HUES6 (cell line): ENCODE measurements around the gene RIC1.
"Not testable (repeated sequence)": the region's sequence is repeated elsewhere in the genome, so short reads cannot be mapped to it uniquely, and the experiment has no call there.

Experiments used
- H3K27ac ChIP-seq: 2 replicates; pipeline ENCODE4 v1.7.0; 2013; ENCODE audit warnings: low read depth, mild to moderate bottlenecking, low read length, inconsistent platforms
- H3K27me3 ChIP-seq: 2 replicates; pipeline ENCODE4 v1.6.1; 2013; ENCODE audit warnings: low read length; ENCODE audit not compliant: control insufficient read depth, insufficient read depth
- H3K36me3 ChIP-seq: 2 replicates; pipeline ENCODE4 v1.6.1; 2013; ENCODE audit warnings: low read length; ENCODE audit not compliant: control insufficient read depth, insufficient read depth
- H3K4me1 ChIP-seq: 2 replicates; pipeline ENCODE4 v1.6.1; 2013; ENCODE audit warnings: low read length; ENCODE audit not compliant: control insufficient read depth, insufficient read depth
- H3K4me3 ChIP-seq: 2 replicates; pipeline ENCODE4 v1.5.1; 2013; ENCODE audit warnings: low read depth, low read length
- H3K9ac ChIP-seq: one replicate; pipeline ENCODE4 v1.6.1; 2013; ENCODE audit warnings: mild to moderate bottlenecking, low read length
- H3K9me3 ChIP-seq: 2 replicates; pipeline ENCODE4 v1.6.1; 2013; ENCODE audit warnings: low read depth, low read length; ENCODE audit not compliant: control insufficient read depth, insufficient read depth

Gene RIC1

GRCh38 chr9:5708414-5708813, 79.5 kb downstream of the RIC1 start:
- H3K4me3 ChIP-seq, result no peak overlapping the region
- H3K9me3 ChIP-seq, result peaks cover 8% of the 10 kb centered on the region; the same call in 1 of the 2 replicates

DNA sequence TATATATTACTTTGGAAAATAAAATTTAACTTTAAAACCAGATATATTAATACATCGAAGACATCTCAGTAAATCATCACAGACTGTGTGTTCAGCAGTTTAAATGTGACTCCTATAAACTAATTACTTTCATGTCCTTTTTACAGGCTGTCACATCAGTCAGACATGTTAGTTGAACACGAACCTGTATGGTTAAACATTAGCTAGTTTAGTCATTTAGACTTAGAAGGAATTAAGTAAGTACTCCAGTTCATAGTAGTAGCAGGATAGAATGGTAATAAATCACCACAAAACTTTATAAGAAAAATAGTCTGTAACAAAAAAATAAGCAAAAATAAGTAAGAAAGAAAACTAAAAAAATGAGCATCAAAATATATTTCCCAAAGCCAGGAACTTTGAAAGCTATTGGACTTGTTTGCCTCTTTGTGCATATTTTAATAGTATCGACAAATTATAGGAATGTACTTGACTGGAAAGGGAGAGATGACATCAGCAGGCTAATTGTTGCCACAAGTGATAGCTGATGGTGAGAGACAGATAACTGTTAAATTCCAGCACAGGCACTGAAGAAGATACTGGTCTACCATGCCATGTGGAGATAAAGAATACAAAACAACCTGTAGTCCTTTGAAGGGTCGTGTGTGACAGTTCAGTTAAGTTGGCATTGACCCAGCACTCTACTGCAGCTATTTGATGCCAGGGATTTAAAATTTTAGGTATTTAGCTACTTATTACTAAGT, 83.9 kb downstream of the RIC1 start:
- no peak overlapping the region for H3K9ac ChIP-seq
- peaks cover 5% of the 10 kb centered on the region; the same call in 1 of the 2 replicates for H3K9me3 ChIP-seq
- H3K36me3 ChIP-seq, result peaks cover 7% of the 10 kb centered on the region; the same call in 1 of the 2 replicates
- no peaks in the 10 kb centered on the region for H3K27me3 ChIP-seq
- H3K4me3 ChIP-seq, result no peak overlapping the region
- H3K27ac ChIP-seq, result no peak overlapping the region
- no peaks in the 10 kb centered on the region for H3K4me1 ChIP-seq

More at GRCh38 chr9:5708414-5708813, 79.5 kb downstream of the RIC1 start:
- Histone ChIP-seq H3K4me1 (no peaks in the 10 kb centered on the region), H3K27ac (no peak overlapping the region), H3K9ac (no peak overlapping the region), H3K27me3 (no peaks in the 10 kb centered on the region), H3K36me3 (no peaks in the 10 kb centered on the region)

DNA sequence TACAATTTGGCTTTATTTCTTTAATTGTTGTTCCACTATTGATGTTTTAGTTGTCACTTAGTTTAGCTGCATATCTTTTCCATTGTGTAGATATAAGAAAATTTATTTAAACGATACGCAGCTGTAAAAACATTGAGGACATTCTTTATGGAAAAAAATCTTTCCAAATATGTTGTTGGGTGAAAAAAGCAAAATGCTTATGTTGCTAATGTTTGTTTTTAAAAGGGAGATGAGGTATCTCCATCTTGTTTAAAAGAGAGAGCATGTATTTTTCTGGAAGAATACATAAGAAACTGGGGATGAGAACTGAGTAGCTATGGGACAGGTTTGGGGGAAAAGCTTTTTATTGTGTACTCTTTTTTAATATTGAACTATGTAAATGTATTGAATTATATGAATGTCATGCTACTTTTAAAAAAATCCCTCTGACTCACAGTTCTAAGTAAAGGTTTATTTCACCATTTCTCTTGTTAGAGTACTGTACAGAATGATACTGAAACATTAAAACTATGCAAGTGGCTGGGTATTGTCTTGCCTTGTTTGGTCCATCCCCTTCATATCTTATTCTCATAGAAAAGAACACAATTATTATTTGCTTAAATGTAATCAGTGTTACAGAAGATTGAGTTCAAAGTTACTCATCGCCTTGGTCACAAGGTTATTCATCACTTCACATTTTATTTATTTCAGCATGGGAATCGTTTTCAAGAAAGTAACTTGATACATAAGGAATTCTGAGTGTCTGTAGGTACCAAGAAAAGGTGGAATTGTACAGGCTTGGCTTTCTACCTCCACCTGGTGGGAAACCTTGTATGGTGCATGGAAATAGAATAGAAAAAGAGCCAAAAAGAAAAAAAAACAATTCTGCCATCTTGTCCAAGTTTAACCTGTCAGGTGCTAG, 85.8 kb downstream of the RIC1 start:
- H3K27ac ChIP-seq, result no peak overlapping the region
- H3K27me3 ChIP-seq, result no peaks in the 10 kb centered on the region
- H3K36me3 ChIP-seq, result peaks cover 7% of the 10 kb centered on the region; the same call in 1 of the 2 replicates
- no peaks in the 10 kb centered on the region for H3K9me3 ChIP-seq
- H3K4me3 ChIP-seq, result no peak overlapping the region
- no peaks in the 10 kb centered on the region for H3K4me1 ChIP-seq
- no peak overlapping the region for H3K9ac ChIP-seq

GRCh38 chr9:5715548-5716127, 86.7 kb downstream of the RIC1 start:
- no peak overlapping the region for H3K27ac ChIP-seq
- no peaks in the 10 kb centered on the region for H3K4me1 ChIP-seq
- H3K9ac ChIP-seq, result no peak overlapping the region
- no peaks in the 10 kb centered on the region for H3K9me3 ChIP-seq
- no peaks in the 10 kb centered on the region for H3K27me3 ChIP-seq
- H3K36me3 ChIP-seq, result peaks cover 9% of the 10 kb centered on the region; the same call in 1 of the 2 replicates
- H3K4me3 ChIP-seq, result no peak overlapping the region

GRCh38 chr9:5717434-5717833, 88.5 kb downstream of the RIC1 start:
- not testable (repeated sequence) for H3K4me3 ChIP-seq, H3K4me1 ChIP-seq, H3K9me3 ChIP-seq, H3K27me3 ChIP-seq, H3K9ac ChIP-seq, H3K27ac ChIP-seq
- peaks cover 24% of the 10 kb centered on the region for H3K36me3 ChIP-seq

GRCh38 chr9:5718296-5719032, 89.6 kb downstream of the RIC1 start:
- H3K36me3 ChIP-seq, result peaks cover 28% of the 10 kb centered on the region

DNA sequence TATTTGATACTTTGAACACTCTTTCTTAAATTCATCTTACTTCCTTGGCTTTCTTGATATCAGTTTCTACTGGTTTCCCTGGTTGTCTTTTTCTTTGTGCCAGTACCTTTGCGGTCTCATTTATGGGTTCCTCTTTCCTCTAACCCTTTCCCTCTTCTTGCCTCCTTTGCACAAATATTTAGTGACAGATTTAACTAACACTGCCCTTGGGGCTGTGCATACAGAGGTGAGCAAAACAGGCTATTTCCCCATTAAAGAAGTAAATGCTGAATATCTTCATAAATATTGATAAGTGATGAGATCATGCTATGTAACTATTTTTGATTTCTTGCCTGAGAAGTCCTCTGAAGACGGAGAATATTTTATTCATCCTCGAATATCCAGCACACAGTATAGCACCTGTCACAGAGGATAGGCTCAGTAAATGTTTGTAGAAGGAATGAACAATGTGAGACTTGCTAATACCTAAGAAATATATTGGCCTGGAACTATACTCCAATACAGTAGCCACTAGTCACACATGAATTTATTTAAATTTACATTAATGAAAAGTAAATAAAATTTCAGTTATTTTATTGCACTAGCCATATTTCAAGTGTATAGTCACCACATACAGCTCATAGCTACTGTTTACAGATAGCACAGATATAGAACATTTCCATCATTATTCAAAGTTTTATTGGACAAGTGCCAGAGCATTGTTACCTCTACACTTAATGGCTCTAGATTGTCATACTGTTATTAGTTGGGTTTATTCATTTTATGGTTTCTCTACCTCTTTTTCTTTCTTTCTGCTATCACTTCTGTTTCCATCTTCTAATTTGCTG, 90.4 kb downstream of the RIC1 start:
- H3K27ac ChIP-seq, result no peak overlapping the region
- H3K4me3 ChIP-seq, result no peak overlapping the region
- H3K9me3 ChIP-seq, result no peaks in the 10 kb centered on the region
- H3K36me3 ChIP-seq, result peaks cover 25% of the 10 kb centered on the region
- H3K4me1 ChIP-seq, result no peaks in the 10 kb centered on the region
- H3K27me3 ChIP-seq, result no peaks in the 10 kb centered on the region
- H3K9ac ChIP-seq, result no peak overlapping the region

More at GRCh38 chr9:5718296-5719032, 89.6 kb downstream of the RIC1 start:
- no peaks in the 10 kb centered on the region for H3K27me3 ChIP-seq
- no peaks in the 10 kb centered on the region for H3K4me1 ChIP-seq
- H3K9ac ChIP-seq, result no peak overlapping the region
- H3K4me3 ChIP-seq, result no peak overlapping the region
- no peaks in the 10 kb centered on the region for H3K9me3 ChIP-seq
- H3K27ac ChIP-seq, result no peak overlapping the region

DNA sequence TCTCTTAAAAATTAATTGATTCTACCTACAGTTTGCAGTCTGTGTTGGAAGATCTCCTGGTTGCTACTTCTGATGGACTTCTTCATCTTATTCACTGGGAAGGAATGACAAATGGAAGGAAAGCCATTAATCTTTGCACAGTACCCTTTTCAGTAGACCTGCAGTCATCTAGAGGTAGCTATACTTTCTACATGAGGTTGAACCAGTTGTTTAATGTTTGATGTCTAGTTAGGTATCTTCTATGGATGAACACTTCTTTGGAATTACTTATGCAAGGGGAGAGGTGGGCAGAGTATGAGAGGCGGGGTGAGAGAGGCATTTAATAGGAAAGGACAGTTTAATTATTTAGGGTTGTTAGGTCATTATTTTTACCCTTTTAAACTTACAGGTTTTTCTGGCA, 91.2 kb downstream of the RIC1 start:
- H3K36me3 ChIP-seq, result peaks cover 25% of the 10 kb centered on the region
- no peak overlapping the region for H3K4me3 ChIP-seq
- H3K4me1 ChIP-seq, result no peaks in the 10 kb centered on the region
- H3K9ac ChIP-seq, result no peak overlapping the region
- no peak overlapping the region for H3K27ac ChIP-seq
- H3K9me3 ChIP-seq, result no peaks in the 10 kb centered on the region
- no peaks in the 10 kb centered on the region for H3K27me3 ChIP-seq

- Histone ChIP-seq H3K9ac (no peak overlapping the region), H3K27ac (no peak overlapping the region), H3K4me1 (no peaks in the 10 kb centered on the region), H3K27me3 (no peaks in the 10 kb centered on the region), H3K9me3 (no peaks in the 10 kb centered on the region), H3K36me3 (peaks cover 23% of the 10 kb centered on the region), H3K4me3 (no peak overlapping the region)
These were observed 92.6 kb downstream of the RIC1 start for GRCh38 chr9:5721279-5722087.
